ENCODE measurements around the gene SGPP1.
"Not testable (repeated sequence)": the region's sequence is repeated elsewhere in the genome, so short reads cannot be mapped to it uniquely, and the experiment has no call there.

SGPP1 gene

DNA sequence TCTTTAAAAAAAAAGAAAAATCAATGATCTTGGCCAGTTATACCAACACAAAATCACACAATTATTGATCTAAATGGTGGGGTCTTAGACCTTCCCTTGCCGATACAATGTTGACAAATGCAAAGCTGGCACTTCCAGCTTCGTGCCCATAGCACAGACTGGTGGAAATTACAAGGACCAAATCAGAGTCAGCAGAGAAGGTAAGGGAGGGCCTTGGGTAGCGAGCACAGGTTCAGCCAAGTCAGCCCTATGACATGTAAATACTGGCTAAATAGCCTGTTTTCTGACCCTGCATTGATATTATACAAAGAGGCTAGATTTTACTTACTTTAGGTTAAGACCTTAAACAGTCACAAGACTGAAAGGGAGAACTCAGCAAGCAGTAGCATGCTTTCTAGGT is 55.9 kb downstream of the SGPP1 start:
- no peak overlapping the region for H3K4me3 ChIP-seq (ENCODE audit: control insufficient read depth, low read depth, low read length)
- no peak for DNase-seq (ENCODE audit: low read depth)
- TF ChIP-seq CTCF (IDR thresholded peaks at IDR 0.05; ENCODE audit: control insufficient read depth, insufficient read depth, low read depth, low read length, missing control alignments), result no peak

- no peak overlapping the region for H3K4me3 ChIP-seq (ENCODE audit: control insufficient read depth, low read depth, low read length)
- TF ChIP-seq CTCF (IDR thresholded peaks at IDR 0.05; ENCODE audit: control insufficient read depth, insufficient read depth, low read depth, low read length, missing control alignments), result no peak
Observed at GRCh38 chr14:63670692-63671091, 57.2 kb downstream of the SGPP1 start.

GRCh38 chr14:63666335-63666734 is 61.5 kb downstream of the SGPP1 start:
- no peak for DNase-seq (ENCODE audit: low read depth)
- no peak for TF ChIP-seq CTCF (IDR thresholded peaks at IDR 0.05; ENCODE audit: control insufficient read depth, insufficient read depth, low read depth, low read length, missing control alignments)
- no peak overlapping the region for H3K4me3 ChIP-seq (ENCODE audit: control insufficient read depth, low read depth, low read length)

More at GRCh38 chr14:63670692-63671091, 57.2 kb downstream of the SGPP1 start:
- no peak for DNase-seq (ENCODE audit: low read depth)

DNA sequence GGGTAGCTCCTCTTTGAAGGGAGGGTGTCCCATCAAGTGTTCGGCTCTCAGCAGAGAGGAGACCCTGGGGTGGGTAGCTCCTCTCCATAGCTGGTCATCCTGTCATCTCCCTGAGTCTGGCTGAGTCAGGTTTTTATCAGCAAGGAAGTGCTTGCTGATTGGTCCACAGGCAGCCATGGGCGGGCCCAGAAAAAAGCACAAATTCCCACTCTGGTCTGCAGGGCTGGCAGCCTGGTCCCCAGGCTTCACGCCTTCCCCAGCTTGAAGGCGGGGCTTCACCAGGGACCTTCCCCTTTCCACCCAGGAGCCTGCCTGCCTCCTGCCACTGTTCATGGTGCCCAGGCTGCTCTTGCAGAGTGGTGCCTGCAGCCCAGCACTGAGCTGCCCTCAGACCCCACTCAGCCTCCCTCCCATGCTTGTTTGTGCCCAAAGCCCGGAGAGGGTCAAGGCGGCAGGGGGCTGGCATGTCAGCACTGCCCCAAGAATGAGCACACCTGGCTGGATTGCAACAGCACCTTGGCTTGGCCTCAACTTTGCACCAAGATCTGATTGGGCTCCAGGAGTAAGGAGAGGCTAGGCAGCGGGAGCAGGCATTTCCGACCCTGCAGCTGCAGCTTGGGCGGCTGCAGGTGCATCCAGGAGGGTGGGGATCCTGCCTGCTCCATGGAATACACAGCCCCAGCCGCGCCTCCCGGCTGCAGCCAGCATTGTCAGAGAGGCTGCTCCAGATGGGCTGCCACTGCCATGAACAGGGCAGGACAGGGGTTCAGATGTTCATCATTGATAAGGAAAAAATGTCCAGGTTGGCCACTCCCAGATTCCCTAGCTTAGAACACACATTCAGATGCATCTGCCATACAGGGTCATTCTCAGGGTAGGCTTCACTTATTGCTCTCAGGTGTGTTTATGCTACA is 64.2 kb downstream of the SGPP1 start:
- no peak for TF ChIP-seq CTCF (IDR thresholded peaks at IDR 0.05; ENCODE audit: control insufficient read depth, insufficient read depth, low read depth, low read length, missing control alignments)

DNA sequence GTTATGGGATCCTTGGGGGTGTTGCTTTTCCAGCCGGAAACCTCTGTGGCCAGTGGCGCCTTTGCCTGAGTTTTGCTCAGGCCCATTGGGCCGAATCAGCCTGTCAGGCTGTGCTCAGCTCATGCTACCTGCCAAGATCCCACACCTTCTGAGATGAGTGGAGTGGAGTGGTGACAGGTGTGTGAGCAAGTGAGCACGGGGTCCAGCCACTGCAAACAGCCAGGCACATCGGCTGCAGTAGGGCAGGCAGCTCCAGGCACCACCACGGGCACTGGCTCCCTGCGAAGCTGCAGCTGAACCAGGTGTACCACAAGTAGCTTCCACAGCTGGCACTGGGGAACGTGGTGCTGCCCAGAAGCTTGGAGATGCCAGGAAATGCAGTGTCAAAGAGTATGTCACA is 65.1 kb downstream of the SGPP1 start:
- DNase-seq (ENCODE audit: low read depth), result no peak
- TF ChIP-seq CTCF (IDR thresholded peaks at IDR 0.05; ENCODE audit: control insufficient read depth, insufficient read depth, low read depth, low read length, missing control alignments), result no peak
- H3K4me3 ChIP-seq (ENCODE audit: control insufficient read depth, low read depth, low read length), result no peak overlapping the region

More for the DNA sequence above, 64.2 kb downstream of the SGPP1 start:
- no peak for DNase-seq (ENCODE audit: low read depth)
- no peak overlapping the region for H3K4me3 ChIP-seq (ENCODE audit: control insufficient read depth, low read depth, low read length)

GRCh38 chr14:63661881-63662280 is 66.0 kb downstream of the SGPP1 start:
- H3K4me3 ChIP-seq (ENCODE audit: control insufficient read depth, low read depth, low read length); DNase-seq (ENCODE audit: low read depth): not testable (repeated sequence)

DNA sequence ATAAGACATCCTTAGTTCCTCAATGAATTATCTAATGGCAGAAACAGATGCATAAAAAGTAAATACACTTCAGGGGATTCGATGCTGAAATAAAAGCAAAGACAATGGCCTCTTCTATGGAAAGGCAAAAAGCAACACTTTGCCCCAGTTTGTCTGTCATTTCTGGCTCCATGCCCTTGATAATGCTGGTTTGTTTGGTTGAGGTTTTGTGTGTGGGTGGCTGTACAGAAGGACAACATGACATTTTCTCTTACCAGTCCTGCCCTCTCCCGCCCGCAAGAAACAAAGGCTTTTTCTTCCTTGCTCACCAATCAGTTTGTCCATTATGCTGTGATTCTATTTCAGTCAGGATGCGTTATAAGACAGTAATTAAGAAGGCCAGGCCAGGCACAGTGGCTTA is 68.1 kb downstream of the SGPP1 start:
- no peak for TF ChIP-seq CTCF (IDR thresholded peaks at IDR 0.05; ENCODE audit: control insufficient read depth, insufficient read depth, low read depth, low read length, missing control alignments)
- no peak overlapping the region for H3K4me3 ChIP-seq (ENCODE audit: control insufficient read depth, low read depth, low read length)
- DNase-seq (ENCODE audit: low read depth), result no peak
